H9 (cell line): ENCODE results near the gene JARID2. TPM values are rescaled to one million over a fixed set of nuclear protein-coding genes. Genes with fewer than 3 reads are reported as not detected.

Experiments used
- DNase-seq: peaks from one replicate; pipeline ENCODE4 v3.0.0-alpha.2; 2017
- H2AFZ ChIP-seq: one replicate; pipeline ENCODE4 v1.6.1; 2013; ENCODE audit warnings: mild to moderate bottlenecking, low read length, control low read depth, moderate library complexity
- H2AK5ac ChIP-seq: 2 replicates; pipeline ENCODE4 v1.6.1; 2013; ENCODE audit warnings: low read length, control low read depth, mixed read lengths; ENCODE audit not compliant: insufficient read length
- H2BK120ac ChIP-seq: one replicate; pipeline ENCODE4 v1.6.1; 2013; ENCODE audit warnings: low read depth, mild to moderate bottlenecking, low read length, control low read depth, inconsistent platforms; ENCODE audit not compliant: poor library complexity, severe bottlenecking
- H2BK12ac ChIP-seq: 2 replicates; pipeline ENCODE4 v1.6.1; 2013; ENCODE audit warnings: low read length, control low read depth, mixed read lengths, low read depth; ENCODE audit not compliant: insufficient read length
- H2BK15ac ChIP-seq: 2 replicates; pipeline ENCODE4 v1.6.1; 2013; ENCODE audit warnings: low read depth, low read length, control low read depth
- H2BK20ac ChIP-seq: one replicate; pipeline ENCODE4 v1.6.1; 2013; ENCODE audit warnings: low read depth, mild to moderate bottlenecking, low read length, control low read depth, inconsistent platforms; ENCODE audit not compliant: poor library complexity, severe bottlenecking
- H2BK5ac ChIP-seq: 2 replicates; pipeline ENCODE4 v1.6.1; 2013; ENCODE audit warnings: low read length, control low read depth, mixed read lengths; ENCODE audit not compliant: insufficient read length
- H3K14ac ChIP-seq: 2 replicates; pipeline ENCODE4 v1.6.1; 2013; ENCODE audit warnings: low read length, control low read depth; ENCODE audit not compliant: insufficient read depth
- H3K18ac ChIP-seq: 2 replicates; pipeline ENCODE4 v1.6.1; 2013; ENCODE audit warnings: low read depth, mild to moderate bottlenecking, mixed read lengths, low read length, control low read depth; ENCODE audit not compliant: insufficient read length
- H3K23ac ChIP-seq: 2 replicates; pipeline ENCODE4 v1.6.1; 2013; ENCODE audit warnings: low read length, control low read depth, mixed read lengths, low read depth; ENCODE audit not compliant: insufficient read length
- H3K23me2 ChIP-seq: 2 replicates; pipeline ENCODE4 v1.6.1; 2013; ENCODE audit warnings: low read depth, mild to moderate bottlenecking, mixed read lengths, low read length, control low read depth; ENCODE audit not compliant: insufficient read length, poor library complexity, severe bottlenecking
- H3K27ac ChIP-seq: 2 replicates; pipeline ENCODE4 v1.5.1; 2013; ENCODE audit warnings: low read length, control low read depth, mixed read lengths, low read depth; ENCODE audit not compliant: insufficient read length
- H3K27me3 ChIP-seq: 2 replicates; pipeline ENCODE4 v1.6.1; 2013; ENCODE audit warnings: low read length, control low read depth, inconsistent platforms; ENCODE audit not compliant: insufficient read depth
- H3K4ac ChIP-seq: 2 replicates; pipeline ENCODE4 v1.6.1; 2013; ENCODE audit warnings: low read depth, mild to moderate bottlenecking, control low read depth, inconsistent platforms, low read length, moderate library complexity
- H3K4me1 ChIP-seq: 2 replicates; pipeline ENCODE4 v1.6.1; 2013; ENCODE audit warnings: low read length, control low read depth, inconsistent platforms; ENCODE audit not compliant: insufficient read depth
- H3K4me2 ChIP-seq: 2 replicates; pipeline ENCODE4 v1.6.1; 2013; ENCODE audit warnings: low read length, control low read depth, mixed read lengths; ENCODE audit not compliant: insufficient read length, insufficient read depth
- H3K56ac ChIP-seq: 2 replicates; pipeline ENCODE4 v1.6.1; 2013; ENCODE audit warnings: low read depth, mild to moderate bottlenecking, mixed read lengths, low read length, control low read depth; ENCODE audit not compliant: insufficient read length
- H3K79me1 ChIP-seq: 2 replicates; pipeline ENCODE4 v1.6.1; 2013; ENCODE audit warnings: low read depth, mild to moderate bottlenecking, moderate library complexity, low read length, control low read depth, inconsistent platforms; ENCODE audit not compliant: insufficient read depth, poor library complexity, severe bottlenecking
- H3K79me2 ChIP-seq: 2 replicates; pipeline ENCODE4 v1.6.1; 2013; ENCODE audit warnings: low read length, control low read depth, inconsistent platforms; ENCODE audit not compliant: insufficient read depth
- H3K9ac ChIP-seq: 2 replicates; pipeline ENCODE4 v1.6.1; 2013; ENCODE audit warnings: low read length, control low read depth, mixed read lengths; ENCODE audit not compliant: insufficient read length; ENCODE audit errors: extremely low read depth
- H3K9me3 ChIP-seq: one replicate; pipeline ENCODE4 v1.6.1; 2013; ENCODE audit warnings: low read depth, low read length, inconsistent platforms; ENCODE audit not compliant: control insufficient read depth
- H3T11ph ChIP-seq: one replicate; pipeline ENCODE4 v1.6.1; 2013; ENCODE audit warnings: mild to moderate bottlenecking, low read length, control low read depth, inconsistent platforms
- H4K20me1 ChIP-seq: one replicate; pipeline ENCODE4 v1.6.1; 2013; ENCODE audit not compliant: control insufficient read depth, insufficient read length, insufficient read depth
- H4K5ac ChIP-seq: 2 replicates; pipeline ENCODE4 v1.6.1; 2013; ENCODE audit warnings: low read depth, mild to moderate bottlenecking, mixed read lengths, low read length, control low read depth; ENCODE audit not compliant: insufficient read length
- H4K8ac ChIP-seq: replicated peaks from 2 replicates; pipeline ENCODE4 v1.6.1; 2013; ENCODE audit warnings: low read length, control low read depth, mixed read lengths, low read depth; ENCODE audit not compliant: insufficient read length
- H4K91ac ChIP-seq: 2 replicates; pipeline ENCODE4 v1.6.1; 2013; ENCODE audit warnings: low read depth, mild to moderate bottlenecking, moderate library complexity, mixed read lengths, low read length, control low read depth; ENCODE audit not compliant: insufficient read length
- H3K27ac Mint-ChIP-seq, 3 experiments: 2 replicates in 2 of 3; 3 replicates in 1 of 3; pipeline ENCODE4 v1.8.0; 2020 to 2021; ENCODE audit warnings: mixed read lengths in 3 of 3, mild to moderate bottlenecking in 1 of 3, moderate library complexity in 1 of 3
- H3K27me3 Mint-ChIP-seq: 2 replicates; pipeline ENCODE4 v1.8.0; 2021; ENCODE audit warnings: low read depth, mild to moderate bottlenecking, moderate library complexity, mixed read lengths
- H3K36me3 Mint-ChIP-seq, 3 experiments: 2 replicates in 2 of 3; 3 replicates in 1 of 3; pipeline ENCODE4 v1.8.0; 2020 to 2021; ENCODE audit warnings: low read depth in 3 of 3, mixed read lengths in 3 of 3; ENCODE audit not compliant: insufficient read depth in 1 of 3
- H3K4me1 Mint-ChIP-seq, 2 experiments: 2 replicates each; pipeline ENCODE4 v1.8.0; 2020; ENCODE audit warnings: mixed read lengths in 2 of 2
- H3K4me3 Mint-ChIP-seq, 2 experiments: 2 replicates in 1 of 2; 3 replicates in 1 of 2; pipeline ENCODE4 v1.8.0; 2020 to 2021; ENCODE audit warnings: mild to moderate bottlenecking in 2 of 2, mixed read lengths in 2 of 2, moderate library complexity in 1 of 2
- H3K9me3 Mint-ChIP-seq, 2 experiments: 2 replicates in 1 of 2; 3 replicates in 1 of 2; pipeline ENCODE4 v1.8.0; 2020; ENCODE audit warnings: mild to moderate bottlenecking in 2 of 2, mixed read lengths in 2 of 2, moderate library complexity in 1 of 2
- CTCF ChIP-seq: fragments of 200-600 bp; sonication (generic); conservative IDR thresholded peaks from 3 replicates; pipeline ENCODE4 v1.8.0; 2021; ENCODE audit warnings: antibody characterized with exemption, mild to moderate bottlenecking
- WGBS: extraction: QIAGEN DNeasy Blood & Tissue Kit; methylation state at CpG from one replicate; pipeline ENCODE4 v1.1.7; 2013; ENCODE audit warnings: missing lambda C conversion rate, low lambda C conversion rate, mixed read lengths; ENCODE audit not compliant: insufficient read length; ENCODE audit errors: extremely low coverage; 5-methylcytosine and 5-hydroxymethylcytosine counted together
- total RNA-seq: library from RNA; stranded (reverse); gene quantifications from 2 replicates; pipeline ENCODE4 v1.2.1, GENCODE V29; 2021

Gene JARID2
- total RNA-seq, 1 experiment from 2014 or later: 174 TPM

- Histone ChIP-seq H2BK12ac (no peak overlapping the region), H2BK5ac (no peak overlapping the region), H2BK15ac (no peak overlapping the region), H4K20me1 (no peaks in the 10 kb centered on the region), H2AK5ac (no peak overlapping the region), H3K79me1 (peaks cover 6% of the 10 kb centered on the region), H4K8ac (no peak overlapping the region), H3K23ac (no peak overlapping the region), H3K56ac (no peak overlapping the region), H2BK120ac (no peak overlapping the region), H3K14ac (no peak overlapping the region), H3K4me2 (no peak overlapping the region), H3K79me2 (peaks cover 10% of the 10 kb centered on the region; the same call in 1 of the 2 replicates), H4K91ac (no peak overlapping the region), H4K5ac (no peak overlapping the region), H3K27me3 (no peaks in the 10 kb centered on the region), H3K23me2 (no peaks in the 10 kb centered on the region), H3K4me1 (no peaks in the 10 kb centered on the region; the same call in 1 of the 2 replicates), H2BK20ac (no peak overlapping the region), H3K18ac (no peak overlapping the region), H3K9me3 (no peaks in the 10 kb centered on the region), H3T11ph (no peak overlapping the region), H3K4ac (no peak overlapping the region), H3K27ac (no peak overlapping the region), H2AFZ (no peak overlapping the region), H3K9ac (no peak overlapping the region)
- no CpG with 5 or more reads among the region's 6 CpGs for WGBS
- Mint-ChIP-seq H3K27ac (peak overlapping the region; percentile 72 to 88 (median 79); a peak in 5 of 7 replicates), H3K4me1 (peaks cover 31 to 34% of the 10 kb centered on the region in 2 experiments), H3K36me3 (peaks cover 77 to 96% (median 94%) of the 10 kb centered on the region in 3 experiments), H3K4me3 (no peak overlapping the region; a peak in 1 of 5 replicates), H3K27me3 (peaks cover 1% of the 10 kb centered on the region; the same call in 1 of the 2 replicates), H3K9me3 (no peaks in the 10 kb centered on the region)
- no peak for TF ChIP-seq CTCF
- no peak for DNase-seq
Measured at GRCh38 chr6:15508441-15508871, 262.6 kb downstream of the JARID2 start.
